NT2/D1 (cell line): Measurements from ENCODE around the gene CYP26B1.

Experiments used
- SUZ12 ChIP-seq: IDR thresholded peaks from 2 replicates; pipeline ENCODE4 v1.6.1; 2011; ENCODE audit not compliant: insufficient read length, insufficient read depth; ENCODE audit errors: extremely low read depth
- YY1 ChIP-seq: IDR thresholded peaks from 2 replicates; pipeline ENCODE4 v1.6.1; 2011; ENCODE audit not compliant: insufficient read length, insufficient read depth
- ZNF274 ChIP-seq: IDR thresholded peaks from 2 replicates; pipeline ENCODE4 v1.6.1; 2011; ENCODE audit warnings: mild to moderate bottlenecking, low read depth, low read length

DNA sequence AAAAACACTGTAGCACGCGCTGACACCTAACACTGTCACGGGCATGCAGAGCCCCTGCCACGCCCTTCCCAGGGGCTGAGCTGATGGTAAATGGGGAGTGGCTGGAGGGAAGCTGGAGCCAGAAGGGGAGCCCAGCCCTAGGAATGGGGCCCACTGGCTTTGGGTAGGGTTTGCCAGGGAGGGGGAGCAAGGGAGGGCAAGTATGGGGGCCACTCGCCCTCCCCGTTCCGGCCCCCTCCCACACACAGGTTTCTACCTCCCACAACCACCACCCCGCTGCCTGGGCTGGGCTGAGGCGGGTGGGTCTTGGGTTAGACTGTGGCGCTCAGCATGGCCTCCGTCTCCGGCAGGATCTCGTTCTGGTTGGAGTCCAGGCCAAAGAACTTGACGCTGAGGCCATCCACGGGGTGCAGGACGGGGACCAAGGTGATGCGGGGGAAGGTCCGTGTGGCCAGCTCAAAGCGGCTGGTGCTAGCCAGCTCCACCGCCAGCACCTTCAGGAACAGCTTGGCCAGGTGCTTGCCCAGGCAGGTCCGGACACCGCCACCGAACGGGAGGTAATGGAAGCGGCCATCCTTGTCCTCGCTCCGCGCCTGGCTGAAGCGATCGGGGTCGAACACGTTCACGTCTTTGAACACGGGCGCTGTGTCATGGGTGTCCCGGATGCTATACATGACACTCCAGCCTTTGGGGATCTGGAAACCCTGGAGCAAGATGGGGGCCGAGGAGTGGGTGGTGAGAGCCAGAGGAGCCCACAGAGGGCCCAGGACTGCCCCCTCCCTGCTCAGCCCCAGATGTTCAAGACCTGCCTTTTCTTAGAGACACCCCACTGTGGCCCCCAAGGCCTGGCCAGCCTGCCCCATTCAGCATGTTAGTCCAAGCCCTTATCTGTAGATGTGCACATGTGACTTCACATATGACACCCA lies 15.5 kb downstream of the CYP26B1 start:
- no peak for TF ChIP-seq ZNF274
- no peak for TF ChIP-seq YY1
- no peak for TF ChIP-seq SUZ12
